NCI-H748 (cell line): Measurements from ENCODE around the gene OAS3.
"Not testable (repeated sequence)": the region's sequence is repeated elsewhere in the genome, so short reads cannot be mapped to it uniquely, and the experiment has no call there.

Experiments used
- DNase-seq: peaks from one replicate; lab custom pipeline; 2025; ENCODE audit not compliant: unreplicated experiment; lab: John Stamatoyannopoulos, UW

The OAS3 gene

GRCh38 chr12:112979041-112979680, 40.9 kb downstream of the OAS3 start:
- DNase-seq: no peak

- no peak for DNase-seq
These were observed 42.4 kb downstream of the OAS3 start for GRCh38 chr12:112980491-112981158.

GRCh38 chr12:112985642-112986290, 47.5 kb downstream of the OAS3 start:
- DNase-seq: no peak

- DNase-seq: no peak
These were observed 48.1 kb downstream of the OAS3 start for GRCh38 chr12:112986291-112986800.

- DNase-seq: no peak
These were observed 49.3 kb downstream of the OAS3 start for GRCh38 chr12:112987561-112987960.

GRCh38 chr12:112988224-112988623, 50.0 kb downstream of the OAS3 start:
- DNase-seq: no peak

- DNase-seq: not testable (repeated sequence)
These were observed 50.6 kb downstream of the OAS3 start for GRCh38 chr12:112988823-112989385.

GRCh38 chr12:112989806-112990205, 51.5 kb downstream of the OAS3 start:
- DNase-seq: no peak

- peak; percentile 71 for DNase-seq
These were observed 54.5 kb downstream of the OAS3 start for GRCh38 chr12:112992541-112993398.

GRCh38 chr12:112995008-112995407, 56.7 kb downstream of the OAS3 start:
- no peak for DNase-seq

- no peak for DNase-seq
These were observed 58.2 kb downstream of the OAS3 start for GRCh38 chr12:112996501-112996900.

GRCh38 chr12:112997506-112997905, 59.2 kb downstream of the OAS3 start:
- no peak for DNase-seq

- peak; percentile 74 for DNase-seq
These were observed 60.9 kb downstream of the OAS3 start for GRCh38 chr12:112998987-112999767.

- DNase-seq: no peak
These were observed 62.2 kb downstream of the OAS3 start for GRCh38 chr12:113000433-113000832.

GRCh38 chr12:113002155-113002554, 63.9 kb downstream of the OAS3 start:
- no peak for DNase-seq

- no peak for DNase-seq
These were observed 64.4 kb downstream of the OAS3 start for GRCh38 chr12:113002676-113003075.

- DNase-seq: no peak
These were observed 65.4 kb downstream of the OAS3 start for GRCh38 chr12:113003636-113004035.

GRCh38 chr12:113005762-113006161, 67.5 kb downstream of the OAS3 start:
- DNase-seq: no peak

GRCh38 chr12:113006206-113006605, 67.9 kb downstream of the OAS3 start:
- DNase-seq: no peak

GRCh38 chr12:113006641-113007040, 68.4 kb downstream of the OAS3 start:
- DNase-seq: no peak
